Measurements from ENCODE around the gene ZNF79. TPM values are rescaled to one million over a fixed set of nuclear protein-coding genes. Genes with fewer than 3 reads are reported as not detected.

ZNF79 gene
- total RNA-seq = 11.8 and 14.8 TPM in 2 replicates

GRCh38 chr9:127423934-127424675, at the start of gene ZNF79:
Gene ZNF79, plus strand, starts transcription at chr9:127424382. Its CDS starts 406 bp downstream, at chr9:127424788.
- DNase-seq = peak; percentile 97

GRCh38 chr9:127380479-127380878, 43.7 kb upstream of the ZNF79 start:
- no peak for DNase-seq

GRCh38 chr9:127382541-127382940, 41.6 kb upstream of the ZNF79 start:
- DNase-seq = no peak

DNA sequence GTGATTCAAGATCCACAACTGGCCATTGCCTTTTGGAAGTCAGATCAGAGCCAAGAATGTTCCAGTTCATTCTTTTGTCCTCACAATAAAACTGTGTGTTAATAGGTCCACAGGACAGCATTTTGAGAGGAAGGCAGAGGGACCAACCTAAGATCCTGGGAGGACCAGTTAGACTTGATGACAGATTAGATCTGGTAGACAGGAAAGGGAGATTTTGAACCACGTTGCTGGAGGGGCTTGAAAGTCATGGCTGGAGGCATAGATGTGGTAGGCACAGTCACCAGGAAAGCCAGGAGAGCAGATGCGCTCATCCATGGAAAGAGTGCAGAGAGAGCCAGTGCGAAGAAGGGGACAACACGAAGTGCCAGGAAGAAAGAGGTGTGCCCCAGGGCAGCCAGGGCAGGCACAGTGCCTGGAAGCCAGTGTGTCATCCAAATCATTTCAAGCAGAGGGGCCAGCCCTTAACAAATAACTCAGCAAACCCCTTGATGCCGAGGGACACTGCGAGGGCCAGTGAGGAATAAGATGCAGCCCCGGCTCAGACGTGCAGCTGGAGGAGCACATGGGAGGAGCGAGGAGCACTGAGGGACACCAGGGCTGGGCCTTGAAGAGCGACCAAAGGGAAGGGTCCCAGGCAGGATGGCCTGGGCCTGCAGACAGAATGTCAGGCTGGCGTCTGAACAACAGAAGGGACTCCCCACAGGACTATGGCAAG, 40.0 kb upstream of the ZNF79 start:
- no peak for DNase-seq

DNA sequence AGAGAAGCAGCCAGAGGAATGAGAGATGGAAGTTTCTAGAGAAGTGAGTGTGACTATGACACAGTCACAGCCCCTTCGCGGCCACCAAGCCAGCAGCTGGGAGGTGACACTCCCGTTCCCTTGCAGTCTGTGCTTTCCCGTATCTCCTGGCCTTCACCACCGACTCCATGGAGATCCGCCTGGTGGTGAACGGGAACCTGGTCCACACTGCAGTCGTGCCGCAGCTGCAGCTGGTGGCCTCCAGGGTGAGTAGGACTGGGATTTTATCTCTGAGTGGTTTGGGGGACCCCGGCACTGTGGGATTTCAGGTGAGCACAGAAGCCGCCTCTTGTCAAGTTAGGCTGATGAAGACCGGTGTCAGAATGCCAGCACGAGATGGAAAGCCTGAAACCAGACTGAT, 39.3 kb upstream of the ZNF79 start:
- no peak for DNase-seq

DNA sequence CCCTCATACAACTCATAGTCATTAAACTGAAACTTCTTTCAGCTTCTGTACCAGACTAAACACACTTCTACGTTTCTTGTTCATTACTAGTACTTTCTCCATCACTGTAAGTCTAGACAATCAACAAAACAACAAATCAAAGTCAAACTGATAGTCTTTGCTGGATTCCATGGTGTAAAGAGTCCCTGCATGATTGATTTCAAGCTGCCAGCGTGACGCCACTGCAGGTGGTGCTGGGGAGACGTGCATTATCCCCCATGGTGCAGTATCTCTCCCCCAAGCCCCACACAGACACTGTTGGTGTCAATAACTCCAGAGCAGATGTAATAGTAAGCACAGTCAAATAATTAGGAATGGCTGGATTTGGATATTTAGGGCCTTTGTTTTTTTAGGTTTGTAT, 37.9 kb upstream of the ZNF79 start:
- DNase-seq = no peak

- DNase-seq = no peak
Measured at GRCh38 chr9:127386981-127387380, 37.2 kb upstream of the ZNF79 start.

DNA sequence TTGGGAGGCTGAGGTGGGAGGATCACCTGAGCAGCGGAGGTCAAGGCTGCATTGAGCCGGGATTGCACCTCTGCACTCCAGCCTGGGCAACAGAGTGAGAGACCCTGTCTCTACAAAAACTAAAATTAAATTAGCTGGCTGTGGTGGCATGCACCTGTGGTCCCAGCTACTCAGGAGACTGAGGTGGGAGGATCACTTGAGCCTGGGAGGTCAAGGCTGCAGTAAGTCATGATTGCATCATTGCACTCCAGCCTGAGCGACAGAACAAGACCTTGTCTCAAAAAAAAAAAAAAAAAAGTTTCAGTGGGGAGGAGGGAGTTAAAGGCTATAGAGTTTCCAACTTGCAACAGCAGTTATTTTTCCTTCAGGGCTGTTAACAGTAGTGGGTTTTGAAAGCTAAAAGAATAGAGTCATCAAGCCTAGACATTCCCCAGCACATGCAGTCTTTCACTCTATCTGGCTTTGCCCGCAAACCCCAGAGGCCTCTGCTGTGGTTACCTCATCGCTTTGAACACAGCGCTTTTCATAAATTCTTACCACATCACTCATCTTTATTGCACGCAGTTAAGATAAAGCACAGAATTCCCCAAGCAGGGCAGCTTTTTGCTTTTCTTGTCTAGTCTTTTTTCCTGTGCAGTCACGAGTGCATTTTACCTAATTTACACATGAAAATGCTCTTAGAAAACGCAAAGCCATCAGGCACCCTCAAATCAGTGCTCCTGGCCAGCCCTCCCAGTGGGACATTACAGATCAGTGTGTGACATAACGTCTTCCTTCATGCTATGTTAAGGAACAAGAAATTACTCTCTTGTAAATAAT, 35.9 kb upstream of the ZNF79 start:
- no peak for DNase-seq

GRCh38 chr9:127388856-127389238, 35.3 kb upstream of the ZNF79 start:
- no peak for DNase-seq

DNA sequence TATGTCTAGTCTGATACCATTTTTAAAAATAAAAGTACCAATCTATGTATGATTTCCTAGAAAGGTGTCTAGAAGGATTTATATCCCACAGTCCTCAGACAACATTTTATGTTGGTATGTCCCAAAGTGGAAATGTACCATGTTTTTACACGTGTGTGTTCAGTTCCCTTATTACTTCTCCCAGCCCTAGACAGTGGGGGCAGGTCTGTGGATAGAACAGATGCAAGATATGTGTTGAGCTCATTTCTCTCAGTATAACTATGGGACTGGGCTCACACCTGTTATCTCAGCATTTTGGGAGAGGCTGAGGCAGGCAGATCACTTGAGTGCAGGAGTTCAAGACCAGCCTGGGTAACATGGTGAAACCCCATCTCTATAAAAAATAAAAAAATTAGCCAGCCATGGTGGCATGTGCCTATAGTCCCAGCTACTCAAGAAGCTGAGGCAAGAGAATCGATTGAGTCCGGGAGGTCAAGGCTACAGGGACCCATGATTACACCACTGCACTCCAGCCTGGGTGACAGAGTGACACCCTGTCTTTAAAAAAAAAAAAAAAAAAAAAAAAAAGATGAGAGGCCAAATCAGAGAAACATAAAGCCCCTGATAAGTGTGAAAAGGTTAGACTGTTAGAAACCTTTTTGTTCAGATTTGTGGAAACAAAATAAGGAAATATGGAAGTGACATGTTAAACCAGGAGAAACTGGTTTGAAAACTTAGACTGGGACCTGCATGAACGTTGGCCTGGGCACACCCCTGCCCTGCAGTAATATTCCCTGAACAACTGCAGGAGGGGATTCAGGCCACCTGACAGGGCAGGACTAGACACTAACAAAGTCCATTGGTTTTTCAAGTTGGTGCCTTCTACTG, 34.6 kb upstream of the ZNF79 start:
- DNase-seq = no peak

DNA sequence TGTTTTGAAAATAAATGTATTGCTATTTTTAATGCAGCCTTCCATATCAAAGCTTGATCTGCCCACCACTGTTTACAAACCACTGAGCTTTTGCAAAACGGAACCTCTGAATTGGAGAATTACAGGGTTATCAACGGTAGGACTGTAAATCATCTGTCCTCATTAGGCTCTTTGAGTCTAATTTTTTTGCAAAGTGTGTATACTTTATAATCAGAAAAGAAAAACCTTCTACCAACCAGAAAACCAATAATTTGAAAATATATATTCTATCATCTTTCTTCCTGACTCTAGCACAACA, 34.0 kb upstream of the ZNF79 start:
- no peak for DNase-seq

GRCh38 chr9:127390563-127390962, 33.6 kb upstream of the ZNF79 start:
- DNase-seq = no peak

DNA sequence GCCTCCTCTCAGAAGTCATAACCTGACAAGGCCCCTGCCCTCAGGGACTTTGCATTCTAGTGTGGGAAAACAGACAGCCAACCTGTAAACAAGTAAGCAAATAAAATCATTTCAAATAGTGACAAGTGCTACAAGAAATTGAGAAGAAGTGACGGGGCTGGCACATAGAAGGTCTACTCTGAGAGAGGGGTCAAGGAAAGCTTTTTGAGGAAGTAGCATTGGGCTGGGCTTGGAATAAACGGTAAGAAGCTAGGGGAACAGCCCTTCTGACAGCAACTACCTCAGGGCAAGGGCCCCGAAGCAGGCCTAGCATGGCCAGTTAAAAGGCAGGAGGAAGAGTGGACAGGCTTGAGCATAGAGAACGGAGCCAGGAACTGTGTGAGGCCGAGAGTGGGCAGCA, 32.0 kb upstream of the ZNF79 start:
- no peak for DNase-seq

DNA sequence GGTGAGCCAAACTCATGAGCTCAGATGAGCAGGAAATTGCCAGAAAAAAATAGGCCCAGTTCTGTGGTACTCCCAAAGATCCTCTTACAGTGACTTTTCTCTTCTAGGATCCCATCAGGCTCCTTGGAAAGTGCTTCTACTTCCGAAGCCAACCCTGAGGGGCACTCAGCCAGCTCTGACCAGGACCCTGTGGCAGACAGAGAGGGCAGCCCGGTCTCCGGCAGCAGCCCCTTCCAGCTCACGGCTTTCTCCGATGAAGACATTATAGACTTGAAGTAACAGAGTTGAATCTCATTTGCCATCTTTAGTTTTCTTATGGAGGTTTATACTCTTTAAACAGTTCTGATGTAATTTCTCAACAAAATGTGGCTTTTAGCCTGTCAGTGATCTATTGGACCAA, 31.2 kb upstream of the ZNF79 start:
- DNase-seq = no peak

GRCh38 chr9:127393645-127394044, 30.5 kb upstream of the ZNF79 start:
- DNase-seq = no peak

DNA sequence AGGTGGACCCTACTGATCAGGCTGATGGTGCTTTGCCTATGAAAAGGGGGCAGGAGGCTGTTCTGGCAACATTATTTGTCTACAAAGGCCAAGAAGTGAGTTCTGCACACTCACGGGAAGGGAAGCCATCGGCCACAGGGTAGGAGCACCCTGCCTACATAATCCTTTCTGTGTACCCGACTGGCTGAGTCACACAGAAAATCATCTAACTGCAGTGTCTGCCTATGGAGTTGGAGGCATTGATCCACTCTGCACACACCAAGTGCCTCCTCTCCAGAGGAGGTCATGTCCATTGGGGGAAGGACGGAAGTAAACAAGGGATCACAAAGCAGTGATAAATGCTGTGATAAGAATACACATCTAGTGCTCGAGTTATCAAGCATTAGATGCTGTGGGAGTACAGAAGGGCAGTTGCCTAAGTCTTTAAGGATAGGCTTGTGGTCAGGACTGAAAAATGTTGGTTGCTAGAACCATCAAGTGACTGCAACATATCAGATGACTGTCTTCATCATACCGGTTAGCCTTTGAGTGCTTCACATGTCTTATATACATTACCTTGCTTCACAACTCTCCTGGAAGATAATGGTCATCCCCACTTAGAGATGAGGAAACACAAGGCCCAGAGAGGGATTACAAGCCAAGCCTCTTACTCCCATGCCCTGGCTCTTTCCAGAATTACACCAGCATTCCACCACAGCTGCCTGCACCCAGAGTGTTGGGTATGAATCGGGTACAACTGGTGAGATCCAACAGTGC, 28.5 kb upstream of the ZNF79 start:
- DNase-seq = no peak

DNA sequence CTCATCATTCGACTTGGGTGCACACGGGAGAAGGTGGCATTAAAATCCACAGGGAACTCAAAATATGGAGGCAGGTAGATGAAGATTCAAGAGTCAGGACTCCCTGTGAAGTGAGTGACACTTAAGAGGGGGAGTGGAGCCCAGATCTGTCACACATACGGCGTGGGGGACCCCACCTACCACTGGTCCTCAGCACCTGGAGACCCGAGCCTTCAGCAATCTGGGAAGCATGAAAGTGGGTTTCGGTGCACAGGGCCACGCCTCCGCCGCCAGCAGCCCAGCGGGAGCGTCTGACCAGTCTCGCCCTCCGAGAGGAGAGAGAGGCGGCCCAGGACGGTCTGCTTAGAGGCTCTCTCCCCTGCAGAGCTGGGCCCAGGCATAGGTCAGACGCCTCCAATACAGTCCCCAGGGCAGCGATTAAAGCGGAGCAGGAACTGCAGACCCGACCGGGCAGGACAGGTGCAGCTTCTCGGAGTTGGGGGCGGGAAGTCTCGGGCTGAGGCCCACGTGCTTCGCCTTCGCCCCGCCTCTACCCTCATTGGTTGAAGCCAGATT, 27.9 kb upstream of the ZNF79 start:
- DNase-seq = no peak

GRCh38 chr9:127396808-127397645, 27.2 kb upstream of the ZNF79 start, which contains the start of gene SLC2A8:
Gene SLC2A8, plus strand, starts transcription at chr9:127397169. Its CDS starts 62 bp downstream, at chr9:127397231.
- peak; percentile 99 for DNase-seq

- peak; percentile 70 for DNase-seq
Measured at GRCh38 chr9:127397646-127398274, 26.4 kb upstream of the ZNF79 start.

- no peak for DNase-seq
Measured at GRCh38 chr9:127398275-127398647, 25.9 kb upstream of the ZNF79 start.

All from dermis blood vessel endothelial cell (primary cell).